ENCODE data around the gene N4BP2L2. TPM values are rescaled to one million over a fixed set of nuclear protein-coding genes. Genes with fewer than 3 reads are reported as not detected.

Gene N4BP2L2
- total and polyA plus RNA-seq, 2 of the 13 experiments (the other 11 are each of a cell fraction or from before 2014, with no cell fraction given), result 58.9 to 81.2 TPM

DNA sequence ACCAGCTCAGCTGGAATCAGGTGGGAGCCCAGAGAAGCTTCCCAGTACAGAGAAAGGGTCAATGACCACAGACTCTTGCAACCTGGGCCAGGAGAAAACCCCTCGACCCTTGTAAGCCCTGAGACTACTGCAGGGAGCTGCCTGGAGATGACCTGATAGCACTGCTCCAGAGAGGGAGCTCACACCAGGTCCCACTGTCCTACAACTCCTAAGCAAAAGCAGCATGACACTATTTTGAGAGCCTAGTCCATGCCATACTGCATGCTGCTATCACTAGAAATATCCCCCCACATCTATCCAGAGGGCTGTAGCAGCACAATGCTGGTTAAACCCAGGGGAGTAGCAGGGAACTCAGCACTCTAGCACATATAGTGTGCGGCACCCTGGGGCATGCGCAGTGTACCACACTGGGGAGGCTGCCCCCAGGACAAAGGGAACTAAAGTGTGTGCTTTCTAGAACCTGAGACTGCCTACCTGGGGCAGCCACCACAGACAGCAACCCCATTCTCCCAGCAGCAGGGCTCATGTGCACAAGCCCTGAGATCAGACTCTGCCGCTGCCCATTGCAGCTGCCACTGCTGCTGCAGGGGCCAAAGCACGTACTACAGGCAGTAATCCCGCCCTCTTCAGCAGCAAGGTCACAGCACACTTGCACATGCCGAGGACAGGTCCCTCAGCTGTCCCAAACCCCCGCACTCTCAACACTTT lies 83.6 kb downstream of the N4BP2L2 start (continued):
- TF ChIP-seq RBM39 (IDR thresholded peaks at IDR 0.05; ENCODE audit: low read depth, low read length, poor library complexity, severe bottlenecking) (no peak), PAF1 (CRISPR knock-in tag; IDR thresholded peaks at IDR 0.05) (no peak), RCOR2 (CRISPR knock-in tag; IDR thresholded peaks at IDR 0.05) (no peak), ZNF747 (CRISPR knock-in tag; IDR thresholded peaks at IDR 0.05; ENCODE audit: borderline replicate concordance) (no peak; the same call in 1 of the 2 replicates), JUND (CRISPR knock-in tag; IDR thresholded peaks at IDR 0.05) (no peak), ZBTB3 (CRISPR knock-in tag; IDR thresholded peaks at IDR 0.05; ENCODE audit: borderline replicate concordance, low read depth) (no peak), ZNF616 (CRISPR knock-in tag; IDR thresholded peaks at IDR 0.05; ENCODE audit: low read depth) (peak; percentile 68; the same call in 1 of the 2 replicates), ZNF362 (CRISPR knock-in tag; IDR thresholded peaks at IDR 0.05; ENCODE audit: borderline replicate concordance) (0 out of 2 replicates have a peak, but pooled peaks have one; percentile 28), ZFP90 (CRISPR knock-in tag; IDR thresholded peaks at IDR 0.05; ENCODE audit: borderline replicate concordance) (no peak), TMF1 (CRISPR knock-in tag; IDR thresholded peaks at IDR 0.05; ENCODE audit: low read depth) (no peak)
- TF ChIP-seq, protein P1, sequence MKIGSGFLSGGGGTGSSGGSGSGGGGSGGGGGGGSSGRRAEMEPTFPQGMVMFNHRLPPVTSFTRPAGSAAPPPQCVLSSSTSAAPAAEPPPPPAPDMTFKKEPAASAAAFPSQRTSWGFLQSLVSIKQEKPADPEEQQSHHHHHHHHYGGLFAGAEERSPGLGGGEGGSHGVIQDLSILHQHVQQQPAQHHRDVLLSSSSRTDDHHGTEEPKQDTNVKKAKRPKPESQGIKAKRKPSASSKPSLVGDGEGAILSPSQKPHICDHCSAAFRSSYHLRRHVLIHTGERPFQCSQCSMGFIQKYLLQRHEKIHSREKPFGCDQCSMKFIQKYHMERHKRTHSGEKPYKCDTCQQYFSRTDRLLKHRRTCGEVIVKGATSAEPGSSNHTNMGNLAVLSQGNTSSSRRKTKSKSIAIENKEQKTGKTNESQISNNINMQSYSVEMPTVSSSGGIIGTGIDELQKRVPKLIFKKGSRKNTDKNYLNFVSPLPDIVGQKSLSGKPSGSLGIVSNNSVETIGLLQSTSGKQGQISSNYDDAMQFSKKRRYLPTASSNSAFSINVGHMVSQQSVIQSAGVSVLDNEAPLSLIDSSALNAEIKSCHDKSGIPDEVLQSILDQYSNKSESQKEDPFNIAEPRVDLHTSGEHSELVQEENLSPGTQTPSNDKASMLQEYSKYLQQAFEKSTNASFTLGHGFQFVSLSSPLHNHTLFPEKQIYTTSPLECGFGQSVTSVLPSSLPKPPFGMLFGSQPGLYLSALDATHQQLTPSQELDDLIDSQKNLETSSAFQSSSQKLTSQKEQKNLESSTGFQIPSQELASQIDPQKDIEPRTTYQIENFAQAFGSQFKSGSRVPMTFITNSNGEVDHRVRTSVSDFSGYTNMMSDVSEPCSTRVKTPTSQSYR (CRISPR knock-in tag; IDR thresholded peaks at IDR 0.05; ENCODE audit: borderline replicate concordance), result 0 out of 2 replicates have a peak, but pooled peaks have one; percentile 41
- TF ChIP-seq, protein P2, sequence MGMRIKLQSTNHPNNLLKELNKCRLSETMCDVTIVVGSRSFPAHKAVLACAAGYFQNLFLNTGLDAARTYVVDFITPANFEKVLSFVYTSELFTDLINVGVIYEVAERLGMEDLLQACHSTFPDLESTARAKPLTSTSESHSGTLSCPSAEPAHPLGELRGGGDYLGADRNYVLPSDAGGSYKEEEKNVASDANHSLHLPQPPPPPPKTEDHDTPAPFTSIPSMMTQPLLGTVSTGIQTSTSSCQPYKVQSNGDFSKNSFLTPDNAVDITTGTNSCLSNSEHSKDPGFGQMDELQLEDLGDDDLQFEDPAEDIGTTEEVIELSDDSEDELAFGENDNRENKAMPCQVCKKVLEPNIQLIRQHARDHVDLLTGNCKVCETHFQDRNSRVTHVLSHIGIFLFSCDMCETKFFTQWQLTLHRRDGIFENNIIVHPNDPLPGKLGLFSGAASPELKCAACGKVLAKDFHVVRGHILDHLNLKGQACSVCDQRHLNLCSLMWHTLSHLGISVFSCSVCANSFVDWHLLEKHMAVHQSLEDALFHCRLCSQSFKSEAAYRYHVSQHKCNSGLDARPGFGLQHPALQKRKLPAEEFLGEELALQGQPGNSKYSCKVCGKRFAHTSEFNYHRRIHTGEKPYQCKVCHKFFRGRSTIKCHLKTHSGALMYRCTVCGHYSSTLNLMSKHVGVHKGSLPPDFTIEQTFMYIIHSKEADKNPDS (CRISPR knock-in tag; IDR thresholded peaks at IDR 0.05), result peak; percentile 49; the same call in 1 of the 2 replicates
- TF ChIP-seq, protein P3, sequence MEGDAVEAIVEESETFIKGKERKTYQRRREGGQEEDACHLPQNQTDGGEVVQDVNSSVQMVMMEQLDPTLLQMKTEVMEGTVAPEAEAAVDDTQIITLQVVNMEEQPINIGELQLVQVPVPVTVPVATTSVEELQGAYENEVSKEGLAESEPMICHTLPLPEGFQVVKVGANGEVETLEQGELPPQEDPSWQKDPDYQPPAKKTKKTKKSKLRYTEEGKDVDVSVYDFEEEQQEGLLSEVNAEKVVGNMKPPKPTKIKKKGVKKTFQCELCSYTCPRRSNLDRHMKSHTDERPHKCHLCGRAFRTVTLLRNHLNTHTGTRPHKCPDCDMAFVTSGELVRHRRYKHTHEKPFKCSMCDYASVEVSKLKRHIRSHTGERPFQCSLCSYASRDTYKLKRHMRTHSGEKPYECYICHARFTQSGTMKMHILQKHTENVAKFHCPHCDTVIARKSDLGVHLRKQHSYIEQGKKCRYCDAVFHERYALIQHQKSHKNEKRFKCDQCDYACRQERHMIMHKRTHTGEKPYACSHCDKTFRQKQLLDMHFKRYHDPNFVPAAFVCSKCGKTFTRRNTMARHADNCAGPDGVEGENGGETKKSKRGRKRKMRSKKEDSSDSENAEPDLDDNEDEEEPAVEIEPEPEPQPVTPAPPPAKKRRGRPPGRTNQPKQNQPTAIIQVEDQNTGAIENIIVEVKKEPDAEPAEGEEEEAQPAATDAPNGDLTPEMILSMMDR (CRISPR knock-in tag; IDR thresholded peaks at IDR 0.05), result peak; percentile 35; the same call in 1 of the 2 replicates
- TF ChIP-seq, protein P4, sequence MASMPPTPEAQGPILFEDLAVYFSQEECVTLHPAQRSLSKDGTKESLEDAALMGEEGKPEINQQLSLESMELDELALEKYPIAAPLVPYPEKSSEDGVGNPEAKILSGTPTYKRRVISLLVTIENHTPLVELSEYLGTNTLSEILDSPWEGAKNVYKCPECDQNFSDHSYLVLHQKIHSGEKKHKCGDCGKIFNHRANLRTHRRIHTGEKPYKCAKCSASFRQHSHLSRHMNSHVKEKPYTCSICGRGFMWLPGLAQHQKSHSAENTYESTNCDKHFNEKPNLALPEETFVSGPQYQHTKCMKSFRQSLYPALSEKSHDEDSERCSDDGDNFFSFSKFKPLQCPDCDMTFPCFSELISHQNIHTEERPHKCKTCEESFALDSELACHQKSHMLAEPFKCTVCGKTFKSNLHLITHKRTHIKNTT (CRISPR knock-in tag; IDR thresholded peaks at IDR 0.05), result no peak
